Stimulated activated CD4-positive, alpha-beta T cell treated with anti-CD3 and anti-CD28 coated beads, Interleukin-12 subunit alpha, Interleukin-12 subunit beta, amount 100 ng/mL, for 24 hours (primary cell): ENCODE results near the gene KIF21A.

Experiments
- DNase-seq, 2 experiments: peaks; one replicate each; pipeline ENCODE4 v3.0.0-alpha.2; 2020; ENCODE audit warnings: low read depth in 2 of 2

The KIF21A gene

GRCh38 chr12:39392154-39392925 is 50.6 kb downstream of the KIF21A start:
- DNase-seq: no peak

GRCh38 chr12:39390752-39391151 is 52.2 kb downstream of the KIF21A start:
- DNase-seq: no peak

GRCh38 chr12:39389399-39390150 is 53.3 kb downstream of the KIF21A start:
- no peak for DNase-seq

- DNase-seq: no peak
These were observed 56.6 kb downstream of the KIF21A start for GRCh38 chr12:39386335-39386734.

- no peak for DNase-seq
These were observed 59.8 kb downstream of the KIF21A start for GRCh38 chr12:39383114-39383513.

GRCh38 chr12:39380090-39380489 is 62.8 kb downstream of the KIF21A start:
- no peak for DNase-seq

- DNase-seq: no peak
These were observed 64.6 kb downstream of the KIF21A start for GRCh38 chr12:39378341-39378740.

- no peak for DNase-seq
These were observed 67.6 kb downstream of the KIF21A start for GRCh38 chr12:39375206-39375808.

- no peak for DNase-seq
These were observed 70.0 kb downstream of the KIF21A start for GRCh38 chr12:39372929-39373328.

GRCh38 chr12:39372204-39372925 is 70.6 kb downstream of the KIF21A start:
- DNase-seq: no peak

GRCh38 chr12:39369756-39370155 is 73.2 kb downstream of the KIF21A start:
- DNase-seq: no peak

- no peak for DNase-seq
These were observed 74.0 kb downstream of the KIF21A start for GRCh38 chr12:39368891-39369290.

GRCh38 chr12:39368096-39368495 is 74.8 kb downstream of the KIF21A start:
- no peak for DNase-seq

GRCh38 chr12:39367494-39367893 is 75.4 kb downstream of the KIF21A start:
- no peak for DNase-seq

GRCh38 chr12:39365364-39366001 is 77.4 kb downstream of the KIF21A start:
- no peak for DNase-seq

- no peak for DNase-seq
These were observed 78.7 kb downstream of the KIF21A start for GRCh38 chr12:39364196-39364595.

- DNase-seq: no peak
These were observed 83.3 kb downstream of the KIF21A start for GRCh38 chr12:39359645-39360044.

GRCh38 chr12:39357041-39357440 is 85.9 kb downstream of the KIF21A start:
- DNase-seq: no peak

GRCh38 chr12:39355841-39356240 is 87.1 kb downstream of the KIF21A start:
- DNase-seq: no peak

- no peak for DNase-seq
These were observed 88.0 kb downstream of the KIF21A start for GRCh38 chr12:39354955-39355354.

GRCh38 chr12:39352471-39353017 is 90.4 kb downstream of the KIF21A start:
- no peak for DNase-seq
